A673 (cell line): ENCODE results near the gene MYH4. TPM values are rescaled to one million over a fixed set of nuclear protein-coding genes. Genes with fewer than 3 reads are reported as not detected.

ENCODE experiments used
- BruUV-seq: library from RNA; stranded (reverse); fragments of 400-500 nt; replicated peaks from 2 replicates; lab custom pipeline; 2021; lab: Mats Ljungman, UMichigan
- CTCF ChIA-PET: fragments of 300-600 bp; sonication (Branson Sonifier 250); formaldehyde crosslinking; loops from one replicate; lab custom pipeline; 2022; ENCODE audit warnings: antibody characterized with exemption; lab: Charles Lee
- POLR2A ChIA-PET: fragments of 300-600 bp; sonication (Branson Sonifier 250); formaldehyde crosslinking; loops from one replicate; lab custom pipeline; 2022; ENCODE audit warnings: antibody characterized with exemption; ENCODE audit not compliant: low non-redundant PET; lab: Charles Lee
- DNase-seq: peaks from one replicate; pipeline ENCODE4 v3.0.0-alpha.2; 2015; ENCODE audit warnings: low spot score
- H3K27ac ChIP-seq: fragments of 200-600 bp; sonication (generic); 2 replicates; pipeline ENCODE4 v1.5.1; 2016; ENCODE audit warnings: mixed run types, low read depth, mild to moderate bottlenecking, mixed read lengths, antibody characterized with exemption, low read length; ENCODE audit not compliant: poor library complexity, severe bottlenecking
- H3K27me3 ChIP-seq: fragments of 200-600 bp; sonication (generic); replicated peaks from 2 replicates; pipeline ENCODE4 v1.6.1; 2017; ENCODE audit warnings: mixed run types, low read depth, mild to moderate bottlenecking, mixed read lengths, antibody characterized with exemption, low read length; ENCODE audit not compliant: insufficient read depth, poor library complexity
- H3K36me3 ChIP-seq: fragments of 200-600 bp; sonication (generic); 2 replicates; pipeline ENCODE4 v1.6.1; 2016; ENCODE audit warnings: mixed run types, mild to moderate bottlenecking, mixed read lengths, antibody characterized with exemption, low read length; ENCODE audit not compliant: insufficient read depth, poor library complexity, severe bottlenecking
- H3K4me1 ChIP-seq: fragments of 200-600 bp; sonication (generic); 2 replicates; pipeline ENCODE4 v1.6.1; 2017; ENCODE audit warnings: mixed run types, mild to moderate bottlenecking, mixed read lengths, antibody characterized with exemption, low read length; ENCODE audit not compliant: insufficient read depth, poor library complexity, severe bottlenecking
- H3K4me3 ChIP-seq: fragments of 200-600 bp; sonication (generic); 2 replicates; pipeline ENCODE4 v1.5.1; 2016; ENCODE audit warnings: low read depth, mixed run types, mild to moderate bottlenecking, mixed read lengths, low read length; ENCODE audit not compliant: poor library complexity, severe bottlenecking
- H3K9me3 ChIP-seq: fragments of 200-600 bp; sonication (generic); 2 replicates; pipeline ENCODE4 v1.6.1; 2016; ENCODE audit warnings: mixed run types, low read depth, mild to moderate bottlenecking, mixed read lengths, antibody characterized with exemption, low read length; ENCODE audit not compliant: poor library complexity, severe bottlenecking
- CTCF ChIP-seq: fragments of 300-800, 200-600 bp; sonication (generic); conservative IDR thresholded peaks from 2 replicates; pipeline ENCODE4 v1.5.1; 2017; ENCODE audit warnings: low read depth, mild to moderate bottlenecking, antibody characterized with exemption, low read length, moderate library complexity, mixed read lengths
- EZH2 ChIP-seq: fragments of 200-600 bp; sonication (generic); IDR thresholded peaks from 2 replicates; pipeline ENCODE4 v1.6.1; 2017; ENCODE audit warnings: borderline replicate concordance, low read depth, mild to moderate bottlenecking, mixed read lengths, antibody characterized with exemption, low read length; ENCODE audit not compliant: poor library complexity, severe bottlenecking
- intact Hi-C: fragments of 100-400 bp; cut with micrococcal nuclease; formaldehyde crosslinking; loops from one replicate; pipeline ENCODE4 v1.10.0; 2022; ENCODE audit not compliant: unreplicated experiment
- total RNA-seq: library from RNA; stranded (reverse); gene quantifications from 2 replicates; pipeline ENCODE4 v1.2.3, GENCODE V29; 2021

MYH4 gene
- total RNA-seq, 1 experiment from 2014 or later = 0.15 TPM

- DNase-seq = no peak
- POLR2A ChIA-PET = no interaction called here
- H3K4me3 ChIP-seq = no peak overlapping the region
- CTCF ChIA-PET = no interaction called here
- H3K9me3 ChIP-seq = no peaks in the 10 kb centered on the region
- BruUV-seq = no TSS peak
- intact Hi-C loops = no loop called here
- H3K27ac ChIP-seq = no peak overlapping the region
- H3K36me3 ChIP-seq = no peaks in the 10 kb centered on the region
- H3K4me1 ChIP-seq = no peaks in the 10 kb centered on the region
- H3K27me3 ChIP-seq = no peaks in the 10 kb centered on the region
- TF ChIP-seq EZH2 = no peak
- TF ChIP-seq CTCF = no peak
These were observed 51.9 kb downstream of the MYH4 start for GRCh38 chr17:10417431-10417830.

- Histone ChIP-seq H3K27ac (no peak overlapping the region), H3K27me3 (no peaks in the 10 kb centered on the region), H3K4me3 (no peak overlapping the region), H3K36me3 (no peaks in the 10 kb centered on the region), H3K4me1 (no peaks in the 10 kb centered on the region), H3K9me3 (no peaks in the 10 kb centered on the region)
- TF ChIP-seq CTCF = no peak
- TF ChIP-seq EZH2 = no peak
- intact Hi-C loops = no loop called here
- no TSS peak for BruUV-seq
- no peak for DNase-seq
- ChIA-PET POLR2A (no interaction called here), CTCF (no interaction called here)
These were observed 54.2 kb downstream of the MYH4 start for GRCh38 chr17:10415161-10415560.

GRCh38 chr17:10403589-10403988, 65.8 kb downstream of the MYH4 start:
- CTCF ChIA-PET = no interaction called here
- Histone ChIP-seq H3K36me3 (no peaks in the 10 kb centered on the region), H3K4me1 (no peaks in the 10 kb centered on the region), H3K9me3 (no peaks in the 10 kb centered on the region), H3K27me3 (no peaks in the 10 kb centered on the region), H3K27ac (no peak overlapping the region), H3K4me3 (no peak overlapping the region)
- TF ChIP-seq CTCF = no peak
- TF ChIP-seq EZH2 = no peak
- intact Hi-C loops = no loop called here
- DNase-seq = no peak
- POLR2A ChIA-PET = no interaction called here
- no TSS peak for BruUV-seq
